Caco-2 (cell line): ENCODE data around the gene CRHR1. TPM values are rescaled to one million over a fixed set of nuclear protein-coding genes. Genes with fewer than 3 reads are reported as not detected.
A peak's percentile ranks its signal among the peaks of the same experiment; 100 is the strongest.

ENCODE experiments used
- BruUV-seq: library from RNA; stranded (reverse); fragments of 400-500 nt; replicated peaks from 2 replicates; lab custom pipeline; 2021; lab: Mats Ljungman, UMichigan
- CTCF ChIA-PET: fragments of 300-600 bp; sonication (Branson Sonifier 250); formaldehyde crosslinking; loops from one replicate; lab custom pipeline; 2022; ENCODE audit warnings: antibody characterized with exemption; lab: Charles Lee
- POLR2A ChIA-PET: fragments of 300-600 bp; sonication (Branson Sonifier 250); formaldehyde crosslinking; loops from one replicate; lab custom pipeline; 2022; ENCODE audit warnings: antibody characterized with exemption; lab: Charles Lee
- DNase-seq, 2 experiments: peaks; one replicate each; pipeline versions ENCODE4 v3.0.0 to v3.0.0-alpha.2; 2020 to 2022
- H3K27me3 ChIP-seq: replicated peaks from 2 replicates; pipeline ENCODE4 v1.6.0; 2011; ENCODE audit warnings: low read length; ENCODE audit not compliant: control insufficient read depth, insufficient read depth
- H3K36me3 ChIP-seq: 2 replicates; pipeline ENCODE4 v1.5.1; 2011; ENCODE audit warnings: low read length; ENCODE audit not compliant: control insufficient read depth, insufficient read depth
- H3K4me1 ChIP-seq: fragments of 250-450 bp; sonication (Bioruptor Pico); 2 replicates; pipeline ENCODE4 v1.5.1; 2020; ENCODE audit warnings: mild to moderate bottlenecking
- H3K4me3 ChIP-seq: 2 replicates; pipeline ENCODE4 v1.5.1; 2011; ENCODE audit warnings: low read depth, mild to moderate bottlenecking, control low read depth, low read length
- H3K9me3 ChIP-seq: fragments of 250-450 bp; sonication (Bioruptor Pico); 2 replicates; pipeline ENCODE4 v1.5.1; 2020; ENCODE audit warnings: mild to moderate bottlenecking, moderate library complexity
- H3K27ac Mint-ChIP-seq: one replicate; pipeline ENCODE4 v1.8.0; 2022; ENCODE audit warnings: mixed read lengths; ENCODE audit not compliant: unreplicated experiment
- H3K27me3 Mint-ChIP-seq: one replicate; pipeline ENCODE4 v1.8.0; 2022; ENCODE audit warnings: mixed read lengths; ENCODE audit not compliant: insufficient read depth, unreplicated experiment
- H3K36me3 Mint-ChIP-seq: one replicate; pipeline ENCODE4 v1.8.0; 2022; ENCODE audit warnings: mild to moderate bottlenecking, mixed read lengths; ENCODE audit not compliant: insufficient read depth, unreplicated experiment
- H3K4me1 Mint-ChIP-seq: one replicate; pipeline ENCODE4 v1.8.0; 2022; ENCODE audit warnings: low read depth, mixed read lengths; ENCODE audit not compliant: unreplicated experiment
- H3K4me3 Mint-ChIP-seq: one replicate; pipeline ENCODE4 v1.8.0; 2022; ENCODE audit warnings: mild to moderate bottlenecking, moderate library complexity, mixed read lengths; ENCODE audit not compliant: unreplicated experiment
- H3K9me3 Mint-ChIP-seq: one replicate; pipeline ENCODE4 v1.8.0; 2022; ENCODE audit warnings: mixed read lengths; ENCODE audit not compliant: unreplicated experiment
- intact Hi-C: fragments of 100-400 bp; cut with micrococcal nuclease; formaldehyde crosslinking; loops from one replicate; pipeline ENCODE4 v1.10.0; 2022; ENCODE audit not compliant: unreplicated experiment
- total RNA-seq: library from RNA; stranded (reverse); gene quantifications from 2 replicates; pipeline ENCODE4 v1.2.3, GENCODE V29; 2022
- TF ChIP-seq, protein P1 (sequence below), 2 experiments: fragments of 200-600 bp in 1 of 2; IDR thresholded peaks; 1 replicate in 1 of 2; 2 replicates in 1 of 2; pipeline versions ENCODE4 v1.5.1 to v1.8.0; 2011 to 2022; ENCODE audit warnings: antibody characterized with exemption in 1 of 2, control low read depth in 1 of 2, inconsistent platforms in 1 of 2, low read depth in 1 of 2, low read length in 1 of 2, mild to moderate bottlenecking in 1 of 2, moderate library complexity in 1 of 2; ENCODE audit not compliant: insufficient read depth in 1 of 2, severe bottlenecking in 1 of 2, unreplicated experiment in 1 of 2

Gene CRHR1
- total RNA-seq, 1 experiment from 2014 or later: not detected

DNA sequence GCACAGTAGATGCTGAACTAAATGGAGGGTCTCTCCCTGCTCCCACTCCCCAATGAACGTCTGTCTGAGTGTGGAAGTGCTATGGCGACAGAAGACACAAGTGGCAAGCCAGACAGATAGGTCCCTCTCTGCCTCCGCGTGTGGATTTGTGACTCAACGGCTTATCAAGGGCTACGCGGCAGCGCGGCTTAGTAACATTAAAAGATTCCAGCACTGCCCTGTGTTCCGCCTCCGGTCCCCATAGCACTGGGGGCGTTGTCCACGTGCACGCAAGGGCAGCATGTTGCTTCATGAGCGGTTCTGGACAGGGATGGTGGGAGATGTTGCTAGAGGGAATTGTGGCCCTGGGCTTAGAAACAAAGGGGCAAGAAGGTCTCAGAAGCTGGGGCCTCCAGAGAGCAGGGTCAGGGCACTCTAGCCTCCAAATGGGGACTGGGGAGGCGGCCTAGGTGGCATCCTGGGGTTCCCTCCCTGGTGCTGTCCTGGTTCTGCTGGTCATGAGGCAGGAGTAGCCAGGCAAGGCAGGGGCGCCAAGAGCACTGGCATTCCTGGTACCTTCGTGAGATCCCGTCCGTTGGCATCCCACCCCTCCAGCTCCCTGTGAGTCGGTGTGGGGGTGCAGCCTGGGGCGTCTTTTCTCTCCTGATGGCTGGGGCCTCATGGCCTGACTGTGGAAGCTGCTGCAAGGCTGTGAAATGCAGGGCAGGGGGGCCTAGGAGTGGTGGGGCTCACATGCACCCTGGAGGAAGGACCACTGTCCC is 9.1 kb downstream of the CRHR1 start:
- H3K27me3 ChIP-seq: no peaks in the 10 kb centered on the region; the same call in 1 of the 2 replicates
- Mint-ChIP-seq H3K4me1 (no peaks in the 10 kb centered on the region), H3K36me3 (no peaks in the 10 kb centered on the region), H3K27ac (no peak overlapping the region), H3K4me3 (no peak overlapping the region), H3K9me3 (no peaks in the 10 kb centered on the region), H3K27me3 (peaks cover 25% of the 10 kb centered on the region)
- ChIA-PET CTCF (interaction anchor here (1.2 kb wide), 1 partner anchor 16 kb away, joined by 3 read pairs; no protein-coding TSS in a partner anchor), POLR2A (no interaction called here)
- H3K4me3 ChIP-seq: no peak overlapping the region
- no peaks in the 10 kb centered on the region for H3K4me1 ChIP-seq
- TF ChIP-seq, protein P1, sequence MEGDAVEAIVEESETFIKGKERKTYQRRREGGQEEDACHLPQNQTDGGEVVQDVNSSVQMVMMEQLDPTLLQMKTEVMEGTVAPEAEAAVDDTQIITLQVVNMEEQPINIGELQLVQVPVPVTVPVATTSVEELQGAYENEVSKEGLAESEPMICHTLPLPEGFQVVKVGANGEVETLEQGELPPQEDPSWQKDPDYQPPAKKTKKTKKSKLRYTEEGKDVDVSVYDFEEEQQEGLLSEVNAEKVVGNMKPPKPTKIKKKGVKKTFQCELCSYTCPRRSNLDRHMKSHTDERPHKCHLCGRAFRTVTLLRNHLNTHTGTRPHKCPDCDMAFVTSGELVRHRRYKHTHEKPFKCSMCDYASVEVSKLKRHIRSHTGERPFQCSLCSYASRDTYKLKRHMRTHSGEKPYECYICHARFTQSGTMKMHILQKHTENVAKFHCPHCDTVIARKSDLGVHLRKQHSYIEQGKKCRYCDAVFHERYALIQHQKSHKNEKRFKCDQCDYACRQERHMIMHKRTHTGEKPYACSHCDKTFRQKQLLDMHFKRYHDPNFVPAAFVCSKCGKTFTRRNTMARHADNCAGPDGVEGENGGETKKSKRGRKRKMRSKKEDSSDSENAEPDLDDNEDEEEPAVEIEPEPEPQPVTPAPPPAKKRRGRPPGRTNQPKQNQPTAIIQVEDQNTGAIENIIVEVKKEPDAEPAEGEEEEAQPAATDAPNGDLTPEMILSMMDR (IDR thresholded peaks at IDR 0.05; ENCODE audit: insufficient read depth in 1 of 2, low read depth in 1 of 2, low read length in 1 of 2, severe bottlenecking in 1 of 2, unreplicated experiment in 1 of 2): no peak
- no peaks in the 10 kb centered on the region for H3K36me3 ChIP-seq
- H3K9me3 ChIP-seq: no peaks in the 10 kb centered on the region
- BruUV-seq: no TSS peak
- DNase-seq: no peak
- intact Hi-C loops: no loop called here

DNA sequence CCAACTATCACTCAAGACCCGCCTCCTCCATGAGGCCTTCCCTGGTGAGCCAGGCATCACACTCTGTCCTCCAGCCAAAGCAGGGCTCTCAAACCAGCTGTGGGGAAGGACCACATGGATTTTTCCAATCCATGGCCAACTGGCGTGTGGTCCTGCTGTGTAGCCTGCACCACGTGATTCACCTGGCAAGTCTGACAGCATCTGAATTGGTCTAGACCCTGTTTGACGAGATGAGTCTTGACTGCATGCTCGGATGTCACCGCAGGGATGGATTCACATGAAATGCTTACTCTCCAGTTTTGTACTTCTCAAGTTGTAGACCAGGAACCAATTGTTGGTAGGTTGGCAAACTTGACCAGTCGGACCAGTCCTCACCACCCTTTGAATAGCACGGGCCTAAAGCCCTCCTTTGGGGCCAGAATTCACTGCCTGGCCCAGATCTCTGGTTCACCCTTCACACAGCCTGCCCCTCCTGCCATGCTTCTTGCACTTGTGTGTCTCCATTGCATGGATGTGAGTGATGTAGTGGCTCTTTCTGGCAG is 9.9 kb downstream of the CRHR1 start:
- intact Hi-C loops: no loop called here
- TF ChIP-seq, protein P1 (IDR thresholded peaks at IDR 0.05; ENCODE audit: insufficient read depth in 1 of 2, low read depth in 1 of 2, low read length in 1 of 2, severe bottlenecking in 1 of 2, unreplicated experiment in 1 of 2): no peak

DNA sequence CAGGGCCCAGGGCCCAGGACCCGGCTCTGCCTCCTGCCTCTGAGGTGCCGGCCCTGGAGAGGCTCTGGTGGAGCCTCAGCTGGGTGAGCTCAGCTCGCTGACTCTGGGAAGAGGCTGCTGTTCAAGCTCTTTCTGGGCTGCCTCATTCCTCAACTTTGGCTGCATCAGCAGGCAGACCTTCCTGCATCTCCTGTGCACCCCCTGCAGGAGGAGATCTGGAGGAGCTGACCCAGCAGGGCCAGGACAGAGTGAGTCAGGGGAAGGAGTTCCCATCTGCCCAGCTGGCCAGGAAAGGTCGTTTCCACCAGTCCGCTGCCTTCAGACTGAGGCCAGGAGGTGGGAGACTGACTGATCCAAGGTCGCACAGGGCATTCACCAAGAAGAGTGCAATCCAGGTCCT is 10.7 kb downstream of the CRHR1 start:
- no peak overlapping the region for H3K4me3 ChIP-seq
- no TSS peak for BruUV-seq
- Mint-ChIP-seq H3K27me3 (peaks cover 20% of the 10 kb centered on the region), H3K27ac (no peak overlapping the region), H3K9me3 (no peaks in the 10 kb centered on the region), H3K4me3 (no peak overlapping the region), H3K36me3 (no peaks in the 10 kb centered on the region), H3K4me1 (no peaks in the 10 kb centered on the region)
- H3K36me3 ChIP-seq: no peaks in the 10 kb centered on the region
- POLR2A ChIA-PET: no interaction called here
- CTCF ChIA-PET: interaction anchor here (0.6 to 1.7 kb wide), 4 partner anchors 70 to 155 kb away, joined by 3 to 10 read pairs (median 4); no protein-coding TSS in a partner anchor
- no peaks in the 10 kb centered on the region; the same call in 1 of the 2 replicates for H3K4me1 ChIP-seq
- intact Hi-C loops: no loop called here
- H3K9me3 ChIP-seq: no peaks in the 10 kb centered on the region
- TF ChIP-seq, protein P1 (IDR thresholded peaks at IDR 0.05; ENCODE audit: insufficient read depth in 1 of 2, low read depth in 1 of 2, low read length in 1 of 2, severe bottlenecking in 1 of 2, unreplicated experiment in 1 of 2): peak in 1 of 2 experiments; percentile 5
- DNase-seq: peak in 1 of 2 experiments; percentile 30
- H3K27me3 ChIP-seq: no peaks in the 10 kb centered on the region; the same call in 1 of the 2 replicates

More for the DNA sequence above, 9.9 kb downstream of the CRHR1 start:
- H3K9me3 ChIP-seq: no peaks in the 10 kb centered on the region
- H3K4me3 Mint-ChIP-seq: no peak overlapping the region
- no peak overlapping the region for H3K27ac Mint-ChIP-seq
- CTCF ChIA-PET: interaction anchor here (0.6 to 1.7 kb wide), 3 partner anchors 69 to 154 kb away, joined by 3 to 10 read pairs (median 4); no protein-coding TSS in a partner anchor
- H3K27me3 Mint-ChIP-seq: peaks cover 22% of the 10 kb centered on the region
- H3K4me3 ChIP-seq: no peak overlapping the region
- BruUV-seq: no TSS peak
- POLR2A ChIA-PET: no interaction called here
- H3K27me3 ChIP-seq: no peaks in the 10 kb centered on the region; the same call in 1 of the 2 replicates
- no peak for DNase-seq
- no peaks in the 10 kb centered on the region for H3K36me3 ChIP-seq
- H3K9me3 Mint-ChIP-seq: no peaks in the 10 kb centered on the region
- no peaks in the 10 kb centered on the region for H3K4me1 Mint-ChIP-seq
- no peaks in the 10 kb centered on the region for H3K36me3 Mint-ChIP-seq
- no peaks in the 10 kb centered on the region for H3K4me1 ChIP-seq
